ENCODE data around the gene CSPG5.

CSPG5 gene

DNA sequence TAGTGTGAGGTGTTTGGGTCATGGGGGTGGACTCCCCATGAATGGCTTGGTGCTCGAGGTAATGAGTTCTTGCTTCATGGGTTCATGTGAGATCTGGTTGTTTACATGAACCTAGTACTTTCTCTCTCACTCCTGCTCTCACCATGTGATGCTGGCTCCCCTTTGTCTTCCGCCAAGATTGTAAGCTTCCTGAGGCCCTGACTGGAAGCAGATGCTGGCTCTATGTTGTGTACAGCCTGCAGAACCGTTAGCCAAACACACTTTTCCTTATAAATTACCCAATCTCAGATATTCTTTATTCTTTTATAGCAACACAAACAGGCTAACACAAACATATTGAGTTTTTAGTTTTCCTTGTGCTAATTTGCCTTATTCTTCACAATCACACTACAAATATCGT lies 3.2 kb upstream of the CSPG5 start:
- TF ChIP-seq, protein P1, sequence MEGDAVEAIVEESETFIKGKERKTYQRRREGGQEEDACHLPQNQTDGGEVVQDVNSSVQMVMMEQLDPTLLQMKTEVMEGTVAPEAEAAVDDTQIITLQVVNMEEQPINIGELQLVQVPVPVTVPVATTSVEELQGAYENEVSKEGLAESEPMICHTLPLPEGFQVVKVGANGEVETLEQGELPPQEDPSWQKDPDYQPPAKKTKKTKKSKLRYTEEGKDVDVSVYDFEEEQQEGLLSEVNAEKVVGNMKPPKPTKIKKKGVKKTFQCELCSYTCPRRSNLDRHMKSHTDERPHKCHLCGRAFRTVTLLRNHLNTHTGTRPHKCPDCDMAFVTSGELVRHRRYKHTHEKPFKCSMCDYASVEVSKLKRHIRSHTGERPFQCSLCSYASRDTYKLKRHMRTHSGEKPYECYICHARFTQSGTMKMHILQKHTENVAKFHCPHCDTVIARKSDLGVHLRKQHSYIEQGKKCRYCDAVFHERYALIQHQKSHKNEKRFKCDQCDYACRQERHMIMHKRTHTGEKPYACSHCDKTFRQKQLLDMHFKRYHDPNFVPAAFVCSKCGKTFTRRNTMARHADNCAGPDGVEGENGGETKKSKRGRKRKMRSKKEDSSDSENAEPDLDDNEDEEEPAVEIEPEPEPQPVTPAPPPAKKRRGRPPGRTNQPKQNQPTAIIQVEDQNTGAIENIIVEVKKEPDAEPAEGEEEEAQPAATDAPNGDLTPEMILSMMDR (IDR thresholded peaks at IDR 0.05; ENCODE audit: extremely low read depth, insufficient read depth, missing control alignments), result no peak
- in situ Hi-C loops (cut with MboI; ENCODE audit: low pct_unique_long_range_greater_than_20kb, low sequenced_read_pairs, unreplicated experiment), result no loop called here
- no peak for DNase-seq (ENCODE audit: low spot score)

DNA sequence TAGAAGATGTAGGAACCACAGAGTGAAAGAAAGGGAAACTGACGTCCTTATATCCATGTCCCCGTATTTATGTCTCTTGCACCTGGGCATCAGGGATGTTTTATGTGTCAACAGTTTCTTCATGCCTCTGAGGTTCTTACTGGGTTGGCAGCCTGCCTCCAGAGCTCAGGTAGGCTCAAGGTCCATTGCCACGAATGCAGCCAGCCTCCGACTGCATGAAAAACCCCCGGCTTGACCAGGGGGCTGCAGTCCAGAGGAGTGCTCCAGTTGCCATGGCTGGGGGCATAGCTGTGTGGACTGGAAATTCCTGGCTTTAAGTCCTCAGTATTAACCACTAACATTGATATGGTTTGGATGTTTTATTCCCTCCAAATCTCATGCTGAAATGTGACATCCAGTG lies 2.8 kb upstream of the CSPG5 start:
- TF ChIP-seq, protein P1 (IDR thresholded peaks at IDR 0.05; ENCODE audit: extremely low read depth, insufficient read depth, missing control alignments), result no peak
- in situ Hi-C loops (cut with MboI; ENCODE audit: low pct_unique_long_range_greater_than_20kb, low sequenced_read_pairs, unreplicated experiment), result no loop called here
- no peak for DNase-seq (ENCODE audit: low spot score)

DNA sequence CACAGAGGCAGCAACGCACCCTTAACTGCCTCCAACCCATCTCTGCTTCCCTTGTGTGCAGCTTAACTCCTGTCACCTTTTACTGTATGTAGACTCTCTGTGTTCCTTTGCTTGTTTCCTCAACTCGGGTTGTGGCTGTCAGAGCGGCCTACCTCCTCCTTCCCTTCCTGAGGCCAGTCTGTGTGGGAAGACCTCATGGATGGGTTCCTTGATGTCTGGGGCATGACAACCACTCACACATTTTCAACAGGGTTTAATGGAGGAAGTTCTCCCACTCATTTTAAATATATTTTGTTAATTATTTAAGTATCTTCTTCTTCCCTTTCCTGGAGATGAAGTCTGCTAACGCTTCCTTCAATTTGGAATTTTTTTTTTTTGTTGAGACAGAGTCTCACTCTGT lies 1.8 kb upstream of the CSPG5 start:
- DNase-seq (ENCODE audit: low spot score), result no peak
- in situ Hi-C loops (cut with MboI; ENCODE audit: low pct_unique_long_range_greater_than_20kb, low sequenced_read_pairs, unreplicated experiment), result no loop called here
- TF ChIP-seq, protein P1 (IDR thresholded peaks at IDR 0.05; ENCODE audit: extremely low read depth, insufficient read depth, missing control alignments), result no peak

GRCh38 chr3:47579875-47580274 lies 1.2 kb upstream of the CSPG5 start:
- TF ChIP-seq, protein P1 (IDR thresholded peaks at IDR 0.05; ENCODE audit: extremely low read depth, insufficient read depth, missing control alignments), result no peak
- in situ Hi-C loops (cut with MboI; ENCODE audit: low pct_unique_long_range_greater_than_20kb, low sequenced_read_pairs, unreplicated experiment), result no loop called here
- no peak for DNase-seq (ENCODE audit: low spot score)

DNA sequence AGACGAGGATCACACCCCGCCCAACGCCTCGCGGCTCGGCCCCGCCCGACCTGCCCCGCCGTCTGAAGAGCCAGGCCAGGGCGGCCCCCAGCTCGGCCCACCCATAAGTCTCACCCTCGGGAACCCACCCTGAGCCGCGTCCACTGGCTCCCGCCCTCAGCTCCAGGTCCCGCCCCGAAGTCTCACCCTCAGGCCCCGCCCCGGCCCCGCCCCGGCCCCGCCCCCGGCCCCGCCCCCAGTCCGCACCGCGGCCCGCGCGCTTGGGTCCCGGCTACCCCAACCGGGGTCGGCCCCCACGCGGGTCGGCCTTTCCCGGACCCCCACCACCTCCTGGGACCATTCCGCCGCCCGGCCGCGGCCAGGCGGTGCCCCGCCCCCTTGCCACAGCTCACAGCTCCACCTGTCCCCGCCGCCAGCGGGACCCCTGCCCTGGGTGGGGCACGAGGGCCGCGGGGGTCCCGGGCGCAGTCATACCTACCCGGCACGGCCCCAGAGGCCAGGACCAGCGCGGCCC lies 489 bp downstream of the CSPG5 start:
- TF ChIP-seq, protein P1 (IDR thresholded peaks at IDR 0.05; ENCODE audit: extremely low read depth, insufficient read depth, missing control alignments), result no peak

GRCh38 chr3:47577583-47578118 lies 1.0 kb downstream of the CSPG5 start:
- in situ Hi-C loops (cut with MboI; ENCODE audit: low pct_unique_long_range_greater_than_20kb, low sequenced_read_pairs, unreplicated experiment), result no loop called here
- DNase-seq (ENCODE audit: low spot score), result no peak
- TF ChIP-seq, protein P1 (IDR thresholded peaks at IDR 0.05; ENCODE audit: extremely low read depth, insufficient read depth, missing control alignments), result no peak

More for the DNA sequence above, 489 bp downstream of the CSPG5 start:
- DNase-seq (ENCODE audit: low spot score), result peak; percentile 89
- in situ Hi-C loops (cut with MboI; ENCODE audit: low pct_unique_long_range_greater_than_20kb, low sequenced_read_pairs, unreplicated experiment), result no loop called here

Data from GM13977 (cell line).